Cerebellar nuclear complex (tissue), 1 donor: ENCODE data around the gene FBXL19.
"Not testable (repeated sequence)": the region's sequence is repeated elsewhere in the genome, so short reads cannot be mapped to it uniquely, and the experiment has no call there.

ENCODE experiments used
- DNase-seq, 2 experiments: peaks; one replicate each; lab custom pipeline; 2025; lab: John Stamatoyannopoulos, UW

The FBXL19 gene

GRCh38 chr16:30921748-30922419 lies 1.5 kb upstream of the FBXL19 start:
- DNase-seq: peak in 1 of 2 experiments; percentile 41

DNA sequence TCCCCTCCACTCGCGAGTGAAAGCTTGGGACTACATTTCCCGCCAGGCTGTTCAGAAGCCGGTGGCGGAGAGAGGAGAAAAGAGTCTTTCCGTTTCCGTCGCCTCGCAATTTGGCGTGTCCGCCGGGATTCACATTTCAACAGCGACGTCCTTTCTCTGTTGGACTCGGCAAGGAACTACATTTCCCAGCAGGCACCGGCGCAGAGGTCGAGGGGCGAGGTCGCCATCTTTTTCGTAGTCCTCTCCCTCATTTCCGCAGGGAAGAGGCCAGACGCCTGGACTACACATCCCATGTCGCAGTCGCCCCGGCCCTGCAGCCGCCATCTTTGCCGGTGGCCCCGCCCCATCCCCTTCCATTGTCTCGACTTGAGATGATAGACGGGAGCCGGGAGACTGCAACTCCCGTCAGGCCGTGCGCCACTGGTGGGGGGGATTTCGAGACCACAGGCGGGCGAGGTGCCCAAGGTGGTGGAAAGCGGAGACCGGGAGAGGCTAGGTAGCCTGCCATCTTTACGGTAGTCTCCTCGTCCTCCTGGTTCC lies 882 bp upstream of the FBXL19 start:
- peak; percentile 99 to 100 for DNase-seq

- DNase-seq: peak; percentile 100
Measured at GRCh38 chr16:30922960-30923535, 324 bp upstream of the FBXL19 start.

DNA sequence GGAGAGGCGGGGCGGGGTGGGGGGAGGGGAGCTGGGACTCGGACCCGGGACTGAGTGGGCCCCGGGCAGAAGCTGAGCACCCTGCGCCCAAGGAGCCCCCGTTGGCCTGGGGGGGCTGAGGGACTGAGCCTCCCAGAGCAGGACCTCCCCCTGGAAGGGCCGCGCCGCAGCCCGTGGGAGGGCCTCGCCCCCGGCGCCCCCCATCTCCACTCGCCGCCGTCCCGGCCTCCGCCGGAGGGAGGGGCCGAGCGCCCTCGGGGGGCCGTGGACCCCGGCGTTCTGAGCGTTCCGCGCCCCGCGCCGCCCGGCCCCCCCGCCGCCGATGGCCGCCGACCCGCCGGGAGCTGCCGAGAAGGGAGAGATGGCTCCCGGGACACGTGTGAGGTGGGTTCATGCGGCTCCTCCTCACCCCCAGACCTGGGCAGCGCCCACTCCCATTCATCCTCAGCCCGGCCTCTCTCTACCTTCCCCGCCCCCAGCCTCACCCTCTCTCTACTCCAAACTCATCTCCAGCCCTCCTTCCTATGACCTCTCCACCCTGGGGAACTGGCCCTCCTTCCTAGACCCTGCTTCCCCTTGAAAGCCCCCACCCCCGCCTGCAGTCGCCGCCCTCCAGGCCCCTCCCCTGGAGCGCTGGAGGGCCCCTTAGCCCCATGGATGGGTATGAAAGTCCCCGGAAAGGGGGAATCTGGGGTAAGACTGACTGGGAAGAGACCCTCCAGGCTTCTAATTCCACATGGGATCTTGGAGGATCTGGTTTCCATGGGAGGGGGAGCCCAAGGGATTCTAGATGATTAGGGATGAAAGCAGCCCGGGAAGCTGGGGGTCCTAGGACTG lies 922 bp downstream of the FBXL19 start:
- DNase-seq: no peak

DNA sequence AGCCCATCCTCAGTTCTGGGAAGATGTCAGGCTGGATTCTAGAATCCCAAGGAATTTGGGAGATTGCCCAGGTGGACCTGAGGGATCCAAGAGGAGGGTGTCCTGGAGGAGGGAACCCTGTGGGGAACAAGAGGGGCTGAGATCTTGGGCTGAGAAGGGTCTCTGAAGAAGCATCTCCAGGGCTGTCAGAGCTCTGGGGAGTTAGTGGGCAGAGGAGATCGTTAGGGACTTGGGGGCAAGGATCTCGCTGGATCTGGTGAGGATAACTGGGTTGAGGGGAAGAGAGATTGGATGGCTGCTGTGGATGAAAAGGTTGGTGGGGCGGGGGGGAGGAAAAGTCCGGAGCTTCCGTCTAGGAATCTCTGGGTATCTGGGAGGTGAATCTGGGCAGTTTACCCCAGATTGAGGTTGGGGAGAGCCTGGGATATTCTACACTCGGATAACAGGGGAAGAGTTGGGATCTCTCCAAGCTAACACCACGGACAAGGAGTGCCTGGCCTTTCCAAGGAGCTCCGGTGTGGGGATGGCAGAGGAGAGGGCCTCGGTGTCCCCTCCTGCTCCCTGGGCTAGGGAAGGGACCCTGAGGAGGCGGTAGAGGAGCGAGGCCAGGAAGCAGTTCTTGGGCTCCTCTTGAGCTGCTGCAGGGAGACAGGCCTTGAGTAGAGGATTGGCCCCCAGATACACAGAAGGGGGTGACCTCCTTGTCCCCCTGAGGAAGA lies 1.7 kb downstream of the FBXL19 start:
- DNase-seq: no peak

DNA sequence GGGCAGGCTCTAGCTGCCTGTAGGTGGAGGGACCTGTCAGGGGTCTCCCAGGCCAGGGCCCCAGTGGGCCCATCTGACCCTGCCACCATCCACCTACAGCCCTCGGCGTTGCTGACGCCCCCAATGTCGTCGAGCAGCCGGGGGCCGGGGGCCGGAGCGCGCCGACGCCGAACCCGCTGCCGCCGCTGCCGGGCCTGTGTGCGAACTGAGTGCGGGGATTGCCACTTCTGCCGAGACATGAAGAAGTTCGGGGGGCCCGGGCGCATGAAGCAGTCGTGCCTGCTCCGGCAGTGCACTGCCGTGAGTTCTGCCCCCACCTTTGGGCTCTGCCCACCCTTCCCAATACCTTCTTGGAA lies 2.2 kb downstream of the FBXL19 start:
- no peak for DNase-seq

- no peak for DNase-seq
Measured at GRCh38 chr16:30925995-30926811, 2.8 kb downstream of the FBXL19 start.

DNA sequence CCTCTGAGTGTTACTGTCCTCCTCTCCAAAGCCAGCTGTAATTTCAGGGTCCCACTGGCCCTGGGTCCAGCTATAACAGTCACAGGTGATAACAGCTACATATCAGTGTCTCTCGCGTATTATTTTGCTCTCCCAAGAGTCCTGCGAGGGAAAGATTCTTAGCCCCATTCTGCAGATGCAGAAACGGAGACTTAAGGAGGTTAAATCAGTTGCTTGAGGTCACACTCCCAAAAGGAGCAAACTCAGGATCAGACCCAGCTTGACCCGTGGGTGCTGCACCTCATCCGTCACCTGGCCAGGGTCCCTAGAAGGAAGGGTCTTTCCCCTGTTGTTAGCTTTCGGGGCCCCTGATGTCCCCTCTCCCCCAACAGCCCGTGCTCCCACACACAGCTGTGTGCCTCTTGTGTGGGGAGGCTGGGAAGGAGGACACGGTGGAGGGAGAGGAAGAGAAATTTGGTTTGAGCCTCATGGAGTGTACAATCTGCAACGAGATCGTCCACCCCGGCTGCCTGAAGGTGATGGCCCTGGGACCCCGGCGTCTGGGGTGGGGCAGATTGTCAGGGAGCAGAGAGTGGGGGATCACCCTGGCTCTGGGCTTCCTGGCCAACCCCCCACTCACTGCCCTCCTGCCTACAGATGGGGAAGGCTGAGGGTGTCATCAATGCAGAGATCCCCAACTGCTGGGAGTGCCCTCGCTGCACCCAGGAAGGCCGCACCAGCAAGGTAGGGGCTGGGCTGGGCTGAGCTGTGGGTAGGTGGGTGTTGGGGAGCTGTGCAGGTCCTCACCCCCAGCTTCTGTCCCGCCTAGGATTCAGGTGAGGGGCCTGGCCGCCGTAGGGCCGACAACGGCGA lies 3.8 kb downstream of the FBXL19 start:
- no peak for DNase-seq

GRCh38 chr16:30927789-30928378 lies 4.5 kb downstream of the FBXL19 start:
- DNase-seq: peak; percentile 87 to 98

DNA sequence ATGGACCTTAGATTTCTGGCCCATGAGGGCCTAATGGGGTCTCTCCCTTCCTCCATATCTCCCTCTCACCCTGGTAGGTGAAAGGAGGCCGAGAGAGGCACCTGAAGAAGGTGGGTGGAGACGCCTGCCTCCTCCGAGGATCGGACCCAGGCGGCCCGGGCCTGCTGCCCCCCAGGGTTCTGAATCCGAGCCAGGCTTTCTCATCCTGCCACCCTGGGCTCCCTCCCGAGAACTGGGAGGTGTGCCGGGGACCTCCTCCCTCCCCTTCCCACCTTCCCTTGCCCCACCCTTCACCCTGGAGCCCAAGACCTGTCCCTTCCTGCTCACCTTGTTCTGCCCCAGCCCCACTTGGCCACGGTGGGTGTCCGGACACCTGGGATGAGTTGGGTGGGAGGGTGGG lies 5.0 kb downstream of the FBXL19 start:
- no peak for DNase-seq

GRCh38 chr16:30929167-30929566 lies 5.8 kb downstream of the FBXL19 start:
- DNase-seq: no peak

DNA sequence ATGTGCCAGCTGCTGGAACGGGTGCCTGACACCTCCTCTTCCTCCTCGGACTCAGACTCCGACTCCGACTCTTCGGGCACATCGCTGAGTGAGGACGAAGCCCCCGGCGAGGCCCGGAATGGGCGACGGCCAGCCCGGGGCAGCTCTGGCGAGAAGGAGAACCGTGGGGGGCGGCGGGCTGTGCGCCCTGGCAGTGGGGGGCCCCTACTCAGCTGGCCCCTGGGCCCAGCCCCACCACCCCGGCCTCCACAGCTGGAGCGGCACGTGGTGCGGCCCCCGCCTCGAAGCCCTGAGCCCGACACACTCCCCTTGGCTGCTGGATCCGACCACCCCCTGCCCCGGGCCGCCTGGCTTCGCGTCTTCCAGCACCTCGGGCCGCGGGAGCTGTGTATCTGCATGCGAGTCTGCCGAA lies 6.8 kb downstream of the FBXL19 start:
- DNase-seq: no peak

DNA sequence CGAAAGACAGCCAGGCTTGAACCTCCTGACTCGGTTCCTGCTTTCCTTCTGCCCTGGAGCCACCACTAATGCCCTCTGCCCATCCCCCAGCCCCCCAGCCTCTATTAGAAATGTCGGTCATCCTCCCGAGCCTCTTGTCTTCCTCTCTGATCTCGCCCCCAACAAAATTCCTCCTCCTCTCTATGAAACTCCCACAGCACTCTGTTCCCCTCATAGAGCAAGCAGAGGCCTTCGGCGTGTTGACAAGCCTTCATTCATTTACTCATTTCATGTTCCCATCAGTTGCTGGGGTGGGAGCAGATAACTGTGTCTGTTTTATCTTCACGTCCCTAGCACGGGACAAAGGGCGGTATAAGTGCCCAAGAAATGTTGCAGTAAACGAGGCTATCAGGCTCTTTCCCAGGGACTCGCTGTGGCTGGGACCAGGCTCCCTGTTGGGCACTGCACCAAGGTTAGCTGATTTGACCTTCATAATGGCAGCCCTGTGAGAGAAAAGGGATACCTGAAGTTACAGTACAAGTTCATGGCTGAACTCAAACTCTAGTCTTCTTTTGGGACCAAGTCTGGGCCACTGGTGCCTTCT lies 7.8 kb downstream of the FBXL19 start:
- no peak for DNase-seq

DNA sequence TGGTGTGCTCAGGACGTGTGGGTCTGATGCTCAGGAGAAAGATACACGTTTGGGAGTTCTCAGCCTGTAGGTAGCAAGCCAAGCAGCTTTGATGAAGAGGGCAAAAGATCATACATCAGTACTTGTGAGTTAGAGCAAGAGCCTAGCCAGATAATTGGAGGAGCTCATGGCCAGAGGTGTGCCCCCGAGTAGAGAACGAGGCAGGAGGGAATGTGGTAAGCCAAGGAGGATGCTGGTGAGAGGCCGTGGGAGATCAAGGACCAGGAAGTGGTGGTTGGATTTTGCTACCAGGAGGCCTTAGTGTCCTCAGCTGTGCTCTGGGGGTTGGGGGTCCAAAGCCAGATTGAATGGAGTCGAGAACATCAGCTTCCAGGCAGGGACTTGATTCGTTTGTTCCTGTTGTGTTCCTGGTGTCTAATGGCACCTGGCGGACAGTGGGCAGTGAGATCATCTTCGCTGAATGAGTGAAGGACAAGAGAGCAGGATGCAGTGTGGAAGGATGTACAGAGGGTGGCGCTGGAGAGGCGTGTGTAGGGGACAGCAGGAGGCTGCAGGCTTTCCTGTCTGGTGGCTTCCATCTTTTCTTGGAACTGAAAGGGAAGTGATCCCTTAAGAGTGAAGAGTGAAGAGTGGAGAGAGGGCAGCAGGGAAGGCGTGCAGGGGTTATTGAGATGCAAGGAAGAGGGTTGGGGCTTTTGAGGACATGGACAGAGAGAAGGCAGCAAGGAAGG lies 11.6 kb downstream of the FBXL19 start:
- no peak for DNase-seq

DNA sequence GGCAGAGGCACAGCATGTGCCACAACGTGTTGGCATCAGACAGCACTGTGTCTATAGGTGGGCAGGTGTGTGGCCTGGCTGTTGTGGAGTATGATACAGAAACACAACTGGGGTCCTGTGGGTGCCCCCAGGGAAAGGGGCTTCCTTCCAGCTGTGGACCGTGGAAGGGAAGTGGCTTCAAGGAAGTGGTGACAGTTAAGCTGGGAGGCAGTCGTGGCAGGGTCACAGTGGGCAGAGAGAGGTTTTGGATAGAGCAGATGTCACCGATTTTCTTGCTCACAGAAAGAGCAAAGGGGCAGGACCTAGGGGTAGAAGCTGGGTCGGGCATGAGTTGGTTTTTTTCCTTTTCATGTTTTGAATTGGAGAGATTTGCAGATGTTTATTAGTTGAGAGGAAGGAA lies 14.3 kb downstream of the FBXL19 start:
- no peak for DNase-seq

DNA sequence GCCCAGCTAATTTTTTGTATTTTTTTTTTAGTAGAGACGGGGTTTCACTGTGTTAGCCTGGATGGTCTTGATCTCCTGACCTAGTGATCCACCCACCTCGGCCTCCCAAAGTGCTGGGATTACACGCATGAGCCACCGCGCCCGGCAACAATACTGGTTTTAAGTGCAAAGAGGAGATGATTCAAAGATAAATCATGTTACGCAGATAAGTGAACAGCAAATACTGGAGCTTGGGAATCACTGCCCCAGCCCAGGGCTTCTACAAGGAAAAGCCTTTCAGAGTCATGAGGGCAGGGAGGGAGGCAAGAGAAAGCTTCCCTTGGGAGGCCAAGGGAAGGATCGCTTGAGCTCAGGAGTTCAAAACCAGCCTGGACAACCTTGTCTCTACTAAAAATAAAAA lies 16.2 kb downstream of the FBXL19 start:
- not testable (repeated sequence) for DNase-seq

DNA sequence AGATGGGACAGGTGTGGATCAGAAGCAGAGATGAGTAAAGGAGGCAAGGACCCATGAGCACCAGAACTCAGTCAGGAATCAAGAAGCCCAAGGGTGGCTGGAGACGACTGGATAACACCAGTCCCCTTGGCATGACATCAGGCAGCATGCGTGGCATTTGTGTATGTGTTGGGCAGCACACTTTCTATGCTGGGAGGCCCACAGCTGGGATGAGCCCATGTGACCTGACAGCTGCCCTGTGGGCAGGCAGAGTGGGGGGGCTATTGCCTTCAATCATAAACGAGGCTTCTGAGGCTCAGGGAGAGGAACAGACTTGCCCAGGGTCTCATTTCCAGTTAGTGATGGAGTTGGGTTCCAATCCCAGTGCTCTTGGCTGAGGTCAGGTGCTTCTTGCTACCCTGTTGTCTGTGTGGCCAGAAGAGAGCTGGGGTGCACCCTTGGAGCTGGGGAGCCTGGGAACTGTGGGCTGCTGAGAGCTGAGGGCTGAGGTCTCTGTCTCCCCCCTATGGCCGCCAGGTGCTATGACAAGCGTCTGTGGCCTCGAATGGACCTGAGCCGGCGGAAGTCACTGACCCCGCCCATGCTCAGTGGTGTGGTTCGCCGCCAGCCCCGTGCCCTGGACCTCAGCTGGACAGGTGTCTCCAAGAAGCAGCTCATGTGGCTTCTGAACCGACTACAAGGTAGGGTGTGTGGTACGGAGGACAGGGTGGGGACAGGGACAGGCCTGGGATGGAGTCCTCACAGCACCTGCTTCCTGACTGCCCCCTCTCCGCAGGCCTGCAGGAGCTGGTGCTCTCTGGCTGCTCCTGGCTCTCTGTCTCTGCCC lies 18.4 kb downstream of the FBXL19 start:
- no peak for DNase-seq

GRCh38 chr16:30942426-30942806 lies 19.0 kb downstream of the FBXL19 start:
- DNase-seq: no peak
